CD4-positive, alpha-beta T cell treated with Interleukin-12 subunit alpha and Interleukin-12 subunit beta, for 1 hour (primary cell): ENCODE results near the gene DDR1.
"Not testable (repeated sequence)": the region's sequence is repeated elsewhere in the genome, so short reads cannot be mapped to it uniquely, and the experiment has no call there.

Source experiments
- DNase-seq: peaks from one replicate; pipeline ENCODE4 v3.0.0-alpha.2; 2020

DDR1 gene

GRCh38 chr6:30922447-30922852, 38.1 kb downstream of the DDR1 start:
- DNase-seq = no peak

GRCh38 chr6:30924040-30924627, 39.8 kb downstream of the DDR1 start:
- not testable (repeated sequence) for DNase-seq

GRCh38 chr6:30926644-30927043, 42.3 kb downstream of the DDR1 start:
- DNase-seq = no peak

- not testable (repeated sequence) for DNase-seq
These were observed 42.8 kb downstream of the DDR1 start for GRCh38 chr6:30927080-30927479.

GRCh38 chr6:30928677-30929076, 44.4 kb downstream of the DDR1 start:
- no peak for DNase-seq

GRCh38 chr6:30930506-30930905, 46.2 kb downstream of the DDR1 start:
- no peak for DNase-seq

GRCh38 chr6:30931272-30931671, 47.0 kb downstream of the DDR1 start:
- DNase-seq = no peak

- DNase-seq = no peak
These were observed 47.8 kb downstream of the DDR1 start, which contains the start of gene SFTA2 for GRCh38 chr6:30931969-30932645. SFTA2 (minus strand) TSS chr6:30932170; CDS start chr6:30932096, 74 bp downstream.

GRCh38 chr6:30932665-30933365, 48.5 kb downstream of the DDR1 start:
- no peak for DNase-seq

GRCh38 chr6:30935018-30935417, 50.7 kb downstream of the DDR1 start:
- DNase-seq = no peak

- DNase-seq = no peak
These were observed 52.9 kb downstream of the DDR1 start for GRCh38 chr6:30937265-30937664.

GRCh38 chr6:30938730-30939129, 54.4 kb downstream of the DDR1 start:
- DNase-seq = no peak

GRCh38 chr6:30939473-30939872, 55.2 kb downstream of the DDR1 start:
- DNase-seq = no peak

- no peak for DNase-seq
These were observed 56.2 kb downstream of the DDR1 start, which contains the start of gene MUCL3 for GRCh38 chr6:30940361-30940986. MUCL3 (plus strand) TSS chr6:30940973; CDS start chr6:30941000, 27 bp downstream.

GRCh38 chr6:30942338-30943060, 58.2 kb downstream of the DDR1 start:
- no peak for DNase-seq

- DNase-seq = no peak
These were observed 59.7 kb downstream of the DDR1 start for GRCh38 chr6:30944051-30944450.

GRCh38 chr6:30945281-30945680, 61.0 kb downstream of the DDR1 start:
- DNase-seq = no peak

GRCh38 chr6:30947231-30947630, 62.9 kb downstream of the DDR1 start:
- no peak for DNase-seq

- no peak for DNase-seq
These were observed 64.5 kb downstream of the DDR1 start for GRCh38 chr6:30948811-30949210.
